B cell (primary cell): ENCODE measurements around the gene C11orf21. TPM values are rescaled to one million over a fixed set of nuclear protein-coding genes. Genes with fewer than 3 reads are reported as not detected.

Experiments used
- ATAC-seq: fragments of 200-7000 bp; cut with Tn5 transposase; one replicate; pipeline ENCODE4 v1.10.0; 2021; ENCODE audit warnings: low read depth, mild to moderate bottlenecking, moderate number of reproducible peaks, moderate library complexity
- CTCF ChIA-PET: fragments of 350-600 bp; sonication (Branson Sonifier 250); formaldehyde crosslinking; loops from one replicate; lab custom pipeline; 2021; ENCODE audit warnings: antibody characterized with exemption, inconsistent platforms; lab: Charles Lee
- POLR2A ChIA-PET: fragments of 350-600 bp; sonication (Branson Sonifier 250); formaldehyde crosslinking; loops from one replicate; lab custom pipeline; 2021; ENCODE audit warnings: antibody characterized with exemption; lab: Charles Lee
- DNase-seq: peaks from one replicate; pipeline ENCODE4 v3.0.0; 2013
- H2AFZ ChIP-seq: 2 replicates; pipeline ENCODE4 v1.6.1; 2012; ENCODE audit warnings: mild to moderate bottlenecking, low read depth, low read length; ENCODE audit not compliant: insufficient read depth, poor library complexity, severe bottlenecking
- H3K27ac ChIP-seq, 2 donors: 1 replicate in 1 of 2; 2 replicates in 1 of 2; pipeline ENCODE4 v1.5.1; 2012 to 2013; ENCODE audit warnings: low read length in 2 of 2, mild to moderate bottlenecking in 2 of 2, moderate library complexity in 1 of 2
- H3K27me3 ChIP-seq, 4 experiments: fragments of 200-600 bp in 1 of 4; sonication (generic) in 1 of 4; replicated peaks in 1 of 4; 1 replicate in 2 of 4; 2 replicates in 2 of 4; pipeline versions ENCODE4 v1.6.1 to v1.7.0; 2013 to 2016; ENCODE audit warnings: low read length in 3 of 4, mild to moderate bottlenecking in 2 of 4, mixed read lengths in 1 of 4, moderate library complexity in 1 of 4; ENCODE audit not compliant: insufficient read depth in 4 of 4, control insufficient read depth in 3 of 4; ENCODE audit errors: control extremely low read depth in 1 of 4
- H3K36me3 ChIP-seq, 2 experiments: replicated peaks in 1 of 2; 1 replicate in 1 of 2; 2 replicates in 1 of 2; pipeline versions ENCODE4 v1.6.1 to v1.7.1; 2013; ENCODE audit warnings: low read length in 1 of 2; ENCODE audit not compliant: insufficient read depth in 2 of 2, control insufficient read depth in 1 of 2; ENCODE audit errors: control extremely low read depth in 1 of 2, extremely low read depth in 1 of 2
- H3K4me1 ChIP-seq, 2 donors: fragments of 200-600 bp in 1 of 2; sonication (generic) in 1 of 2; 1 replicate in 1 of 2; 2 replicates in 1 of 2; pipeline versions ENCODE4 v1.5.1 to v1.6.1; 2013 to 2017; ENCODE audit warnings: low read length in 2 of 2; ENCODE audit not compliant: control insufficient read depth in 2 of 2, insufficient read depth in 2 of 2
- H3K4me2 ChIP-seq: replicated peaks from 2 replicates; pipeline ENCODE3; 2012; ENCODE audit warnings: mild to moderate bottlenecking, low read depth, low read length; ENCODE audit not compliant: poor library complexity, severe bottlenecking
- H3K4me3 ChIP-seq, 5 experiments: fragments of 200-600 bp in 1 of 5; sonication (generic) in 1 of 5; 1 replicate in 3 of 5; 2 replicates in 2 of 5; pipeline versions ENCODE4 v1.5.1 to v1.7.0; 2011 to 2016; ENCODE audit warnings: low read length in 4 of 5, mild to moderate bottlenecking in 4 of 5, low read depth in 2 of 5, control low read depth in 1 of 5, moderate library complexity in 1 of 5; ENCODE audit not compliant: insufficient read depth in 1 of 5; ENCODE audit errors: control extremely low read depth in 1 of 5, extremely low read depth in 1 of 5
- H3K79me2 ChIP-seq: fragments of 200-600 bp; sonication (generic); one replicate; pipeline ENCODE4 v1.6.0; 2016; ENCODE audit warnings: low read length; ENCODE audit not compliant: control insufficient read depth, insufficient read depth
- H3K9ac ChIP-seq: fragments of 200-600 bp; sonication (generic); 2 replicates; pipeline ENCODE4 v1.6.1; 2017; ENCODE audit warnings: mild to moderate bottlenecking, low read length, moderate library complexity
- H3K9me3 ChIP-seq, 3 donors: one replicate each; pipeline versions ENCODE4 v1.6.1 to v1.7.1; 2013; ENCODE audit warnings: low read length in 2 of 3; ENCODE audit not compliant: control insufficient read depth in 2 of 3, insufficient read depth in 1 of 3; ENCODE audit errors: control extremely low read depth in 1 of 3
- H4K20me1 ChIP-seq: 2 replicates; pipeline ENCODE4 v1.6.0; 2012; ENCODE audit warnings: mild to moderate bottlenecking, low read length; ENCODE audit not compliant: insufficient read depth, control insufficient read depth, poor library complexity, severe bottlenecking
- H3K27ac Mint-ChIP-seq: one replicate; pipeline ENCODE4 v1.8.0; 2021; ENCODE audit warnings: mixed read lengths
- H3K27me3 Mint-ChIP-seq: one replicate; pipeline ENCODE4 v1.8.0; 2021; ENCODE audit warnings: mixed read lengths
- H3K4me1 Mint-ChIP-seq: one replicate; pipeline ENCODE4 v1.8.0; 2021; ENCODE audit warnings: mixed read lengths
- H3K4me3 Mint-ChIP-seq: one replicate; pipeline ENCODE4 v1.8.0; 2021; ENCODE audit warnings: mixed read lengths
- H3K9me3 Mint-ChIP-seq: one replicate; pipeline ENCODE4 v1.8.0; 2022; ENCODE audit warnings: mixed read lengths; ENCODE audit not compliant: insufficient read depth
- EZH2 ChIP-seq: IDR thresholded peaks from 2 replicates; pipeline ENCODE4 v1.6.1; 2012; ENCODE audit warnings: borderline replicate concordance, low read depth, mild to moderate bottlenecking, moderate library complexity, low read length; ENCODE audit not compliant: insufficient read depth, poor library complexity, severe bottlenecking
- WGBS: methylation state at CpG from one replicate; pipeline ENCODE4 v1.1.5; 2013; ENCODE audit warnings: missing lambda C conversion rate; ENCODE audit not compliant: insufficient coverage; 5-methylcytosine and 5-hydroxymethylcytosine counted together
- intact Hi-C: fragments of 100-400 bp; cut with micrococcal nuclease; formaldehyde crosslinking; loops from one replicate; pipeline ENCODE4 v1.10.0; 2022
- polyA plus RNA-seq: library from polyadenylated mRNA; depleted of rRNA; stranded (reverse); fragments of >200 nt; gene quantifications from 2 replicates; pipeline ENCODE4 v1.2.3, GENCODE V29; 2012
- total RNA-seq, 2 donors: library from RNA; stranded (reverse); fragments of 120-200 nt in 1 of 2; gene quantifications; 1 replicate in 1 of 2; 2 replicates in 1 of 2; pipeline versions ENCODE4 v1.2.3 to v1.2.4, GENCODE V29; 2013 to 2022
- TF ChIP-seq, protein P1 (sequence below): fragments of 200-600 bp; IDR thresholded peaks from one replicate; pipeline ENCODE4 v1.8.0; 2022; ENCODE audit warnings: antibody characterized with exemption, mild to moderate bottlenecking

C11orf21 gene
- total and polyA plus RNA-seq, 2 donors (not counting 1 experiment from before 2014, with no cell fraction given): 22.8 to 38.9 TPM

DNA sequence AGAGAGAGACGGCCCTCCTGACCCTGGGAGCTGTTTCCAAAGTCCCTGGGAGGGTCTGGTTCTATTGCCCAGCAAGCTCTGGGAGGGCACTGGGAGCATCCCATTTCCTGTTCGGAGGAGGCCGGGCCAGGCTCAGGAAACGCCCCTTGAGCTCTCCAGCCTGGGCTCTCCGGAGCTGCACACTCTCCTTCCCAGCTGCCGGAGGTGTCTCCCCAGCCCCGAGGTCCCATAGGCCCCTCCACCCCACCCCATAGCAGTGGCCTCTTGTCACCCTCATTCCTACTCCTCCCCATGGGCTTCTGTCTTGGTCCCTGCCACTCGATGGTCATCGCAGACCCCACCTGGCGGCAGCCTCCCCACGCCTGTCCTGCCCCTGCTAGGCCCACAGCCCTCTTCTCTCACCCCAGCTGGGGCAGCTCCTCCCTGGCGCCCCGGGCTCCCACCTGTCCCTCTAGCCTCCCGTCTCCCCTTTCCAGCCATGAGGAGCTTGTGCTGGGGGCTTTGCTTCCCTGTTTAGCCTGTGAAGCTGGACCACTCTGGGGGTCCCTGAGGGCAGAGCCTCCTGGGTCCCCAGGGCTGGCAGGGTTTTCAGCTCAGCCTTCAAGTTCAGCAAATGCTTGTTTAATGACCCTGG, 2.9 kb upstream of the C11orf21 start:
- ATAC-seq: no peak
- H3K4me3 ChIP-seq: no peak overlapping the region
- CTCF ChIA-PET: interaction anchor here (0.6 to 15.0 kb wide), 46 partner anchors 8 to 953 kb away, joined by 3 to 583 read pairs (median 5); partner anchors contain the start of genes ASCL2, CD81 and TSSC4
- no peaks in the 10 kb centered on the region for H3K9me3 ChIP-seq
- H3K27ac Mint-ChIP-seq: peak overlapping the region; percentile 56
- peak; percentile 33 for DNase-seq
- peak overlapping the region; percentile 59 for H3K4me3 Mint-ChIP-seq
- intact Hi-C loops: loop anchor here (1.0 to 5.0 kb wide), 5 partner anchors 72 to 583 kb away; partner anchors contain the start of genes CD81, CDKN1C and TSSC4
- no peaks in the 10 kb centered on the region for H3K27me3 ChIP-seq
- H4K20me1 ChIP-seq: no peaks in the 10 kb centered on the region
- peak overlapping the region in 1 of 2 donors; percentile 40 for H3K27ac ChIP-seq
- POLR2A ChIA-PET: interaction anchor here (0.7 to 3.1 kb wide), 6 partner anchors 73 to 115 kb away, joined by 3 to 22 read pairs (median 8); partner anchors contain the start of genes CD81 and TSSC4
- H3K79me2 ChIP-seq: peaks cover 33% of the 10 kb centered on the region
- no peaks in the 10 kb centered on the region for H3K36me3 ChIP-seq
- WGBS: 80% methylated on average over 14 of the region's 14 CpGs
- peak overlapping the region; percentile 79 for H3K4me2 ChIP-seq
- no peaks in the 10 kb centered on the region for H3K9me3 Mint-ChIP-seq
- peaks cover 53% of the 10 kb centered on the region for H3K4me1 Mint-ChIP-seq
- no peak overlapping the region for H3K9ac ChIP-seq
- peaks cover 62 to 66% of the 10 kb centered on the region in 2 donors for H3K4me1 ChIP-seq
- TF ChIP-seq, protein P1, sequence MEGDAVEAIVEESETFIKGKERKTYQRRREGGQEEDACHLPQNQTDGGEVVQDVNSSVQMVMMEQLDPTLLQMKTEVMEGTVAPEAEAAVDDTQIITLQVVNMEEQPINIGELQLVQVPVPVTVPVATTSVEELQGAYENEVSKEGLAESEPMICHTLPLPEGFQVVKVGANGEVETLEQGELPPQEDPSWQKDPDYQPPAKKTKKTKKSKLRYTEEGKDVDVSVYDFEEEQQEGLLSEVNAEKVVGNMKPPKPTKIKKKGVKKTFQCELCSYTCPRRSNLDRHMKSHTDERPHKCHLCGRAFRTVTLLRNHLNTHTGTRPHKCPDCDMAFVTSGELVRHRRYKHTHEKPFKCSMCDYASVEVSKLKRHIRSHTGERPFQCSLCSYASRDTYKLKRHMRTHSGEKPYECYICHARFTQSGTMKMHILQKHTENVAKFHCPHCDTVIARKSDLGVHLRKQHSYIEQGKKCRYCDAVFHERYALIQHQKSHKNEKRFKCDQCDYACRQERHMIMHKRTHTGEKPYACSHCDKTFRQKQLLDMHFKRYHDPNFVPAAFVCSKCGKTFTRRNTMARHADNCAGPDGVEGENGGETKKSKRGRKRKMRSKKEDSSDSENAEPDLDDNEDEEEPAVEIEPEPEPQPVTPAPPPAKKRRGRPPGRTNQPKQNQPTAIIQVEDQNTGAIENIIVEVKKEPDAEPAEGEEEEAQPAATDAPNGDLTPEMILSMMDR: no peak
- TF ChIP-seq EZH2: no peak
- H3K27me3 Mint-ChIP-seq: no peaks in the 10 kb centered on the region
- H2AFZ ChIP-seq: no peak overlapping the region
